GM21526 (cell line): ENCODE measurements around the gene SOS2.
"Not testable (repeated sequence)": the region's sequence is repeated elsewhere in the genome, so short reads cannot be mapped to it uniquely, and the experiment has no call there.

Experiments
- ATAC-seq: cut with Tn5 transposase; IDR thresholded peaks from one replicate; pipeline ENCODE4 v1.9.1; 2021; ENCODE audit warnings: moderate library complexity; ENCODE audit not compliant: unreplicated experiment, low FRiP score

The SOS2 gene

GRCh38 chr14:50228313-50228712 is 3.1 kb downstream of the SOS2 start:
- no peak for ATAC-seq

- no peak for ATAC-seq
These were observed 5.4 kb downstream of the SOS2 start for GRCh38 chr14:50225974-50226297.

GRCh38 chr14:50225067-50225973 is 6.1 kb downstream of the SOS2 start:
- ATAC-seq, result no peak

GRCh38 chr14:50222055-50222613 is 9.2 kb downstream of the SOS2 start:
- ATAC-seq, result no peak

- ATAC-seq, result no peak
These were observed 12.9 kb downstream of the SOS2 start for GRCh38 chr14:50218501-50218900.

- no peak for ATAC-seq
These were observed 16.0 kb downstream of the SOS2 start for GRCh38 chr14:50215416-50215815.

GRCh38 chr14:50213795-50214194 is 17.6 kb downstream of the SOS2 start:
- no peak for ATAC-seq

GRCh38 chr14:50212726-50213125 is 18.7 kb downstream of the SOS2 start:
- no peak for ATAC-seq

- ATAC-seq, result no peak
These were observed 21.3 kb downstream of the SOS2 start for GRCh38 chr14:50210074-50210473.

GRCh38 chr14:50198499-50198898 is 32.9 kb downstream of the SOS2 start:
- no peak for ATAC-seq

- no peak for ATAC-seq
These were observed 39.9 kb downstream of the SOS2 start for GRCh38 chr14:50191499-50191898.

- no peak for ATAC-seq
These were observed 45.3 kb downstream of the SOS2 start for GRCh38 chr14:50186107-50186506.

- ATAC-seq, result no peak
These were observed 57.5 kb downstream of the SOS2 start for GRCh38 chr14:50173891-50174290.

GRCh38 chr14:50171895-50172294 is 59.5 kb downstream of the SOS2 start:
- no peak for ATAC-seq

- ATAC-seq, result not testable (repeated sequence)
These were observed 64.0 kb downstream of the SOS2 start for GRCh38 chr14:50167381-50167780.

- ATAC-seq, result no peak
These were observed 75.3 kb downstream of the SOS2 start for GRCh38 chr14:50156111-50156510.

- ATAC-seq, result no peak
These were observed 82.6 kb downstream of the SOS2 start for GRCh38 chr14:50148799-50149198.

- ATAC-seq, result no peak
These were observed 92.2 kb downstream of the SOS2 start for GRCh38 chr14:50139192-50139591.

- no peak for ATAC-seq
These were observed 103.6 kb downstream of the SOS2 start for GRCh38 chr14:50127802-50128201.

- ATAC-seq, result no peak
These were observed 108.3 kb downstream of the SOS2 start for GRCh38 chr14:50123062-50123461.

GRCh38 chr14:50122291-50122690 is 109.1 kb downstream of the SOS2 start:
- ATAC-seq, result no peak

GRCh38 chr14:50121486-50121885 is 109.9 kb downstream of the SOS2 start:
- no peak for ATAC-seq
